ENCODE measurements around the gene SLC22A5.

SLC22A5 gene

DNA sequence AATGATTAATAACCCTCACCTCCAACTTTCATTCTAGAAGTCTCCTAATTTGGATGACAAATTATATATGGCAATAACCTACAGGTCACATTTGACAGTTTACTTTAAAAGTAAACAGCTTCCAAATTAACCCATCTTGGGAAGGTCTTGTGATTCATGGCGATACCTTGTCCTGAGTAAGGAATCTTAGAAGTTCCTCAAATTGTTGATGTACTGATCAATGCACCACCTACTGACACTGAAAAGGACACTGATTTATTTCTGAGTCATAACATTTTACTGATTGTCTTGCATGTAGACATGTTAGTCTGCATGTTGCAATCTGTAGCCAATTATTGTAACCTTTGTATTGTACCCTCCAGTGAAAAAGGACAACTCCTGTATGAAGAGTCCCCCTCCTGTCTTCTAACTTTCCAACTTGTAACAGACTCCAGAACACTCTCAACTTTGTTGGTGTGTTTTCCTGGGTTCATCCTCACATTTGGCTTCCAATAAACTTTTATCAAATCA, 16.0 kb upstream of the SLC22A5 start:
- TF ChIP-seq TAF1 (IDR thresholded peaks at IDR 0.05; ENCODE audit: borderline replicate concordance, insufficient read depth, low read length) = no peak
- no peak for TF ChIP-seq FOXP2 (optimal IDR thresholded peaks at IDR 0.05; ENCODE audit: borderline replicate concordance, extremely low read depth, extremely low read length, insufficient read depth)
- TF ChIP-seq POLR2AphosphoS5 (IDR thresholded peaks at IDR 0.05; ENCODE audit: low read depth, low read length) = no peak
- no peak for TF ChIP-seq REST (IDR thresholded peaks at IDR 0.05; ENCODE audit: insufficient read depth in 1 of 2, low read depth in 2 of 2, low read length in 2 of 2)
- no peak for TF ChIP-seq SIN3A (IDR thresholded peaks at IDR 0.05; ENCODE audit: borderline replicate concordance, insufficient read depth, low read length)

DNA sequence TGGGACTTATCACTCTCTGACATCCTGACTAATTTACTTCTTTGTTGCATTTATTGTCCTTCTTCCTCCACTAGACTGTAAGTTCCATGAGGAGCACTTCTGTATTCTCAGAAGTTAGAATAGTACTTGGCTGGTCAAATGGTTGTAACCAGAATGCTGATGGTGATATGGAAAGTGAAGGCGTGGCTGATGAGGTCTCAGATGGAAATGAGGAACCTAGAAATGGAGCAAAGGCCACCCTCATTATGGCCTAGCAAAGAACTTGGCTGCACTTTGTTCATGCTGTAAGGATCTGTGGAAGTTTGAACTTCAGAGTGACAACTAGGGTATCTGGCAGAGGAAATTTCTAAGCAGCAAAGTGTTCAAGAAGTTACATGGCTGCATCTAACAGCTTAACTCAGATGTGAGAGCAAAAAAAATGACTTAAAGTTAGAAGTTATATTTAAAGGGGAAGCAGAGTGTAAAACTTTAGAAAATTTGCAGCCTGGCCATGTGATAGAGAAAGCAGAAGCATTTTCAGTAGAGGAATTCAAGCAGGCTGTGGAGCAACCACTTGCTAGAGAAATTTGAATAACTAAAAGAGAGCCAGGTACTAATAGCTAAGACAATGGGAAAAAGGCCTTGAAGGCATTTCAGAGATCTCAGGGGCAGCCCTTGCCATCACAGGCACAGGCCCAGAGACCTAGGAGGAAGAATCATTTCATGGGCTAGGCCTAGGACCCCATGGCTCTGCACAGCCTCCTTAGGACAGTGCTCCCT, 14.9 kb upstream of the SLC22A5 start:
- TF ChIP-seq TAF1 (IDR thresholded peaks at IDR 0.05; ENCODE audit: borderline replicate concordance, insufficient read depth, low read length) (no peak), REST (IDR thresholded peaks at IDR 0.05; ENCODE audit: insufficient read depth in 1 of 2, low read depth in 2 of 2, low read length in 2 of 2) (no peak), FOXP2 (optimal IDR thresholded peaks at IDR 0.05; ENCODE audit: borderline replicate concordance, extremely low read depth, extremely low read length, insufficient read depth) (no peak), SIN3A (IDR thresholded peaks at IDR 0.05; ENCODE audit: borderline replicate concordance, insufficient read depth, low read length) (no peak), POLR2AphosphoS5 (IDR thresholded peaks at IDR 0.05; ENCODE audit: low read depth, low read length) (no peak)

GRCh38 chr5:132355140-132355765, 14.3 kb upstream of the SLC22A5 start:
- TF ChIP-seq TAF1 (IDR thresholded peaks at IDR 0.05; ENCODE audit: borderline replicate concordance, insufficient read depth, low read length) (no peak), REST (IDR thresholded peaks at IDR 0.05; ENCODE audit: insufficient read depth in 1 of 2, low read depth in 2 of 2, low read length in 2 of 2) (no peak), SIN3A (IDR thresholded peaks at IDR 0.05; ENCODE audit: borderline replicate concordance, insufficient read depth, low read length) (no peak), FOXP2 (optimal IDR thresholded peaks at IDR 0.05; ENCODE audit: borderline replicate concordance, extremely low read depth, extremely low read length, insufficient read depth) (no peak), POLR2AphosphoS5 (IDR thresholded peaks at IDR 0.05; ENCODE audit: low read depth, low read length) (no peak)

GRCh38 chr5:132358775-132359174, 10.7 kb upstream of the SLC22A5 start:
- no peak for TF ChIP-seq FOXP2 (optimal IDR thresholded peaks at IDR 0.05; ENCODE audit: borderline replicate concordance, extremely low read depth, extremely low read length, insufficient read depth)
- no peak for TF ChIP-seq REST (IDR thresholded peaks at IDR 0.05; ENCODE audit: insufficient read depth in 1 of 2, low read depth in 2 of 2, low read length in 2 of 2)
- TF ChIP-seq SIN3A (IDR thresholded peaks at IDR 0.05; ENCODE audit: borderline replicate concordance, insufficient read depth, low read length) = no peak
- TF ChIP-seq POLR2AphosphoS5 (IDR thresholded peaks at IDR 0.05; ENCODE audit: low read depth, low read length) = no peak
- TF ChIP-seq TAF1 (IDR thresholded peaks at IDR 0.05; ENCODE audit: borderline replicate concordance, insufficient read depth, low read length) = no peak
